Mononuclear cell (primary cell): Measurements from ENCODE around the gene KCNK10. TPM values are rescaled to one million over a fixed set of nuclear protein-coding genes. Genes with fewer than 3 reads are reported as not detected.

Experiments
- H3K27me3 ChIP-seq: 2 replicates; pipeline ENCODE4 v1.6.0; 2011; ENCODE audit warnings: low read length, control low read depth; ENCODE audit not compliant: insufficient read depth
- H3K4me1 ChIP-seq: 2 replicates; pipeline ENCODE4 v1.5.1; 2011; ENCODE audit warnings: mild to moderate bottlenecking, low read length, control low read depth; ENCODE audit not compliant: insufficient read depth
- H3K4me3 ChIP-seq: 2 replicates; pipeline ENCODE4 v1.5.1; 2011; ENCODE audit warnings: mild to moderate bottlenecking, low read length, moderate library complexity
- H3K9me3 ChIP-seq: 2 replicates; pipeline ENCODE4 v1.5.1; 2011; ENCODE audit warnings: low read depth, mild to moderate bottlenecking, control low read depth, low read length
- total RNA-seq: library from RNA; depleted of rRNA; stranded (reverse); fragments of >200 nt; gene quantifications from one replicate; pipeline ENCODE4 v1.2.3, GENCODE V29; 2012

KCNK10 gene
- total RNA-seq, 1 donor: 0.10 TPM

DNA sequence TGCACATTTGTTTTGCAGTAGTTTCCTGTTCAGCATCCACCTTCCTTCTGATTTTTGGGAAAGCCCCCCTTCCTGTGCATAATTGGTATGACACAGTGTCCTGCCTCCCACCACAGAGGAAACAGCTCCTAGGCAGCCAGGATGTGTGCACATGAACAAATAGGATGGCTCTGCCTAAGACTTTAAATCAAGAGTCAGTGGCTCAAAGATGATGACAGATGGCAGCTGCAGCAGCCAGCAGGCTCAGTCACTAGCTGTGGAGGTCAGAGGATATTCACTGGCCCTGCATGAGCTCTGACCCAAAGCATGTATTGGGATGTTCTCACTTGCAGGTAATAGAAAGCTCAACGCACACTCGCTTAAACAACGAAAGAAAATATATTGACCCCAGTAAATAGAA, 90.3 kb downstream of the KCNK10 start:
- Histone ChIP-seq H3K4me1 (no peaks in the 10 kb centered on the region), H3K27me3 (peaks cover 4% of the 10 kb centered on the region), H3K4me3 (no peak overlapping the region), H3K9me3 (no peaks in the 10 kb centered on the region)

DNA sequence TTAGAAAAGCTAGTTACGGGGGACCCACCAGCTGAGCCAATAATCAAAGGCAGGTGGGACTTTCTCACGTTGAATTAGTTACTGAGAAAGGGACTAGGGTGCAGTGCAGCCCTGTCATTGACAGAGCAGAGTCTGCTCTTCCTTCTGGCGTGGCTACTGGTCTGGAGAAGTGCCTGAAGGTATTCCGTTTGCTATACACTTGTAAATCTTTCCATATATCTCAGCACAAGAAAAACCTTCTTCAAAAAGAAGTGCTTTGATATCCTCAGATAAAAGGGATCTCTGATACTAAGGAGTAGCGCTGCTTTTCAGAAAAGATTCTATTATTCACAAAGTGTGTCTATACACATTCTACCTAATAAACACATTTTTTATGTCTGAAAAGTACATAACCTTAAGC, 91.5 kb downstream of the KCNK10 start:
- H3K9me3 ChIP-seq: no peaks in the 10 kb centered on the region
- no peaks in the 10 kb centered on the region for H3K4me1 ChIP-seq
- no peak overlapping the region for H3K4me3 ChIP-seq
- H3K27me3 ChIP-seq: peaks cover 4% of the 10 kb centered on the region

DNA sequence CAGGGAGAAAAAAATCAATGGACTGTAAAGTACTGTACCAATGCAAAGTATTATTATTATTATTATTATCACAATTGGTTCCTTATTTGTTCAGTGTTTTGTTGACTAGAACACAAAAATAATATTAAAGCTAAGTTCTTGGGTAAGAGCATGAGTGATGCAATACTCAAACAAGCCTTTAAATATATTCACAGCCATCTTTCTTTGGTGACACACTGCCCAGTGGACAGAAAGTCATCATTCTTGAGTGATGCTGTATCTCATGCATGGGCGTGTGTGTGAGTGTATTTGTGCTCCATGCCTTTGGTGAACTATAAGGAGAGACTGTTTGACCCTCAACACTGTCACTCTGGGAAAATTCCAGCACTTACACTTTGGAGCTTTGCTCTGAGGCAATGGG, 93.6 kb downstream of the KCNK10 start:
- Histone ChIP-seq H3K9me3 (no peaks in the 10 kb centered on the region), H3K4me1 (no peaks in the 10 kb centered on the region)

DNA sequence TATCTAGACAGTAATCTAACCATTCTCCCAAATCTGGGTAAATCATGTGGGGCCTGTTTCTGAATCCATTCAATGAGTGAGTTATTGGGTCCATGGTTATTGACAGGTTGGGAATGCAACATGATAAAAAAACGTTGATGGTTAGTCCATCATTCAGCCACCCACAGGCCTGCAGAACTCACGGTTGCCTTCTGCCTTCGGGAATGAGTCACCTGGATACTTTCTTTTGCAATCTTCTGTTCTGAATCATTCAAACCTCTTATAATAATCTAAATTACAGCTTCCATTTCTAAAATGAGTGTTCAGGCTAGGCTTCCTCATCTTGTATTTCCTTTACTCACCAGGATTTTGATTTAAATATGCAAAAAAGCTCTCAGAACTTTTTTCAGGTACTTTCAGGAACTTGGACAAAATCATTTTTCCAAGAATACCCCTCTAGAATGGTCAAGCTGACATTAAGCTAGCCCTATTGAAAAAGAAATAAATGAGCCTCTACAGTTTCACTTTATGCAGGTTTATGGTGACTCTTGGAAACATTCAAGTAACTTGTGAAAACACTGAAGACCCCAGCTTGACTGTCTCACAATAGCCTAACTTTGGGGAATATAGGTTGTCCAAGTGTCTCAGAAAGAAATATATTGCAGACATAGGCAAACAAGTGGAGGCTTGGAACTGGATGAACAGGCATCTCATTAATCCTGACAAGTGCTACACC, 94.4 kb downstream of the KCNK10 start:
- Histone ChIP-seq H3K4me1 (no peaks in the 10 kb centered on the region), H3K9me3 (peaks cover 5% of the 10 kb centered on the region), H3K27me3 (no peaks in the 10 kb centered on the region), H3K4me3 (no peak overlapping the region)

More for the DNA sequence above, 93.6 kb downstream of the KCNK10 start:
- Histone ChIP-seq H3K27me3 (peaks cover 1% of the 10 kb centered on the region), H3K4me3 (no peak overlapping the region)

DNA sequence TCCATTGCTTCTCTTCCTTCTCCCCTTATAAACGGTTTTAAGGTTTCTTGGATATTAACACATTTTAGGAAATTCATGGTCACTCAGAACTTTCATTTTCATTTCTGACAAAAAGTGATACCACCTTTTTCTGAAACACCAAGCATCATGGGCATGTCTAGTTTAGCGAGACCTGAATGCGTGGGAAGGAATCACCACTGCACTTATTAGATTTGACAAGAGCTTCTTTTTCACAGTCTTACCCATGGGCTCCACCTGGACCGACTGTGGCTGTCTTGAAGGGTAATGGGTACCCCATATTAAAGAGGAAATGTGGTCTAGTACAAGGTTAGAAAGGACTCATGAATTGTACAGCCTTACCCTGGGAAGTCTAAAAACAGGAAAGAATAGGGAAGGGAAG, 95.4 kb downstream of the KCNK10 start:
- H3K4me3 ChIP-seq: no peak overlapping the region

DNA sequence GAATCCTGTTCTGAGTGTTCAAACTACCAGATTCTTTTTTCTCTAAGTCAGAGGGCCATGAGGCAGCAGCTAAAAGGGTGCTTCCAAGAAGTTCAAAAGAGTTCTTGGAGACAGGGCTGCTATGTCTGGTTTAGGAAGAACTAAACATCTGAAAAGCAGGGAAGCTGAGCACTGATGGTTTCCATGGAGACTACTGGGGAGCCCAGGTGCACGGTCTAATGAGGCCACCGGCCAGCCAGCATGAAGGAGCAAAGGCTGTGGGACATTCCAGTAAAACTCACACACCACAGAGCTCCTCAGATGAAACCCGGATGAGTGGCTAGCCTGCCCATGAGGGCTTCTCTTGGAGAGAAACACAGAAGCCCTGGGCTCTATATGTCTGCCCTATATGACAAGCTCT, 97.3 kb downstream of the KCNK10 start:
- no peak overlapping the region for H3K4me3 ChIP-seq
- H3K4me1 ChIP-seq: no peaks in the 10 kb centered on the region
- no peaks in the 10 kb centered on the region for H3K27me3 ChIP-seq
- H3K9me3 ChIP-seq: peaks cover 19% of the 10 kb centered on the region

More for the DNA sequence above, 95.4 kb downstream of the KCNK10 start:
- peaks cover 15% of the 10 kb centered on the region for H3K9me3 ChIP-seq
- H3K27me3 ChIP-seq: no peaks in the 10 kb centered on the region
- no peaks in the 10 kb centered on the region for H3K4me1 ChIP-seq

DNA sequence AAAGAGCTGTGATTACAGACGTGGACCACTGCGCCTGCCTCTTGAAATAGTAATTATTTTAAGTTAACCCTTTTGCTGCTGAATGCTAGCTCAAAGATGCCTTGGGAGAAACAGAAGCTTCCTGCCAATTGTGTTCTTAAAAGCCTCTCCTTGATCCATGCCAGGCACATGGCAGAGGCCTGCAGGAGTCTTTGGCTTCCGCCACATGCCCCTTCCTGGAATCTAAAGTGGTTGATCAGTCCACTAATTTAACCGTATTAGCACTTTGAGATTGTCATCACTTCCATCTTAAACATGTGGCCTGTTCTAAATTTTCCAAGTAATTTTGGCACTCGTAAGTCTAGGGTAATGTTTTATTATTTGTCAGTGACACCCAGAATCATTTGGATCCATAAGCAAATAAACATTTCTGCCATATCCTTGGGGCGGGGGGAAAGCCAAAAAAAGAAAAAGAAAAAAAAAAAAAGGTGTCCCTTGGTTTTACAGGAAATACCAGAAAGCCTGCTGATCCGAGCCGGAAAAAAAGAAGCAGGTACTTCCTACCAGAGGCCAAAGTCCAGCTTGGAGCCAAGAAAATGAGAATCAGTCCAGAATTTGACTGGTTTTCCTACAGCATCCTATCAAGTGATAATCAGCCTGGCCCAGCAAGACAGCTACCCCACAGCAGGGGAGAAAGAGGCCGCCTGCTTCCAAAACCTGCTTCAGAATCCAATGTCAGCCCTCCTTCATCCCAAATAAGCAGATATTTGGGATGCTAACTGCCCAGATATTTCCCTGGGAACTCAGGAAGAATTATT, 104.8 kb downstream of the KCNK10 start:
- no peak overlapping the region for H3K4me3 ChIP-seq
- H3K4me1 ChIP-seq: no peaks in the 10 kb centered on the region
- peaks cover 10% of the 10 kb centered on the region for H3K9me3 ChIP-seq
- no peaks in the 10 kb centered on the region for H3K27me3 ChIP-seq

DNA sequence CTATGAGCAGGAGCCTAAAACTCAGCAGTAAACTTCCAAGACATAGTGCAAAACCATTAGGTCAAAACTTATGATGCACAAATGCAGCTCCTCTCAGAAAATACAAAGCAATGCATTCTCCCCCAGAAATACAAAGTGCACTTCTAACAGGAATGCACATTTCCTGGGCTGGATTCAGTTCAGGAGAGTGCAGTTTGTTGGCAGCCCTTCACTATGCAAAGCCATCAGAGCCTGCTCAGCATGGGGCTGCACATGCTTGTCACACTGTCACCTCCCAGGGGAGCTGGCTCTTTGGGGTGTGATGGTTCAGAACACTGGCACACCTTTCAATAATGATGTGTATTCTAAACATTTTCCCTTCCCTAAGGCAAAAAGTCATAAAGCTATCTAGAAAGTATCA, 110.4 kb downstream of the KCNK10 start:
- Histone ChIP-seq H3K4me1 (no peaks in the 10 kb centered on the region), H3K9me3 (no peaks in the 10 kb centered on the region), H3K4me3 (no peak overlapping the region), H3K27me3 (peaks cover 3% of the 10 kb centered on the region)

DNA sequence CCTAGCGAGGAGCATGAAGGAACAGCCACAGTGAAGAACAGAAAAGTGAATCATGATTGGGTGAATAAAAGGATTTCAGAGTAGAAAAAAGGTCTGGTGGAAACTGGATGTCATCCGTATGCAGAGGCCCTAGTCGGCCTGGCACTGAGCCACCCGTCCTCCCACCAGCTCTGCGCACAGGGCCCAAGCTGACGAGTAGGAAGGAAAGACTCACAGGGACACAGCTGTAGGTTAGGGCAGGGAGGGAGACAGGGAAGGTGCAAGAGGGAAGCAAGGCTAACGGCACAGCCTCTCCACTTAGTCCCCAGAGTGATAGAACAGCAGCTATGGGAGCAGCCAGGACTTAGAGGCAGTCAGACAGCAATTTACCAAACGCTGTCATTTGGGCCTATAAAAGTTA, 112.6 kb downstream of the KCNK10 start:
- H3K9me3 ChIP-seq: no peaks in the 10 kb centered on the region
- peaks cover 3% of the 10 kb centered on the region for H3K27me3 ChIP-seq
- H3K4me1 ChIP-seq: no peaks in the 10 kb centered on the region
- H3K4me3 ChIP-seq: no peak overlapping the region

DNA sequence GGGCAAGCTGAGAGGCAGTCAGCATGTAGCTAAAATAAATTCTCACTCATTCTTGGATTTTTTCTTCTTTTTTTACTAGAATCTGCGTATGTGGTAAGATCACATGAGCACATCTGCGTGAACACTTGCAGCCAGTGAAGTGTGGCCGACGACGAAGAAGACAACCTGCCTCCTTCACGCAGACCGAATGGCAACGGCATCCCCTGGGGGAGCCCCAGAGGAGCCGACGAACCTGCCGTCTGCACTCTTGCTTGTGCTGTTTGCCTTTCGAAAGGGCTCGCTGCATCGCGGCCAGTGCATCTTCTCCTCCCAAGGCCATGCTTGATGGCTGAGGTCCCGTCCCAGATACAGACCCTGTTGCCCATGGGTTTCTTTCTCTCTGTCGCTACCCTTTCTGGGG, 113.8 kb downstream of the KCNK10 start:
- Histone ChIP-seq H3K4me3 (no peak overlapping the region), H3K9me3 (no peaks in the 10 kb centered on the region), H3K4me1 (no peaks in the 10 kb centered on the region), H3K27me3 (peaks cover 3% of the 10 kb centered on the region)

DNA sequence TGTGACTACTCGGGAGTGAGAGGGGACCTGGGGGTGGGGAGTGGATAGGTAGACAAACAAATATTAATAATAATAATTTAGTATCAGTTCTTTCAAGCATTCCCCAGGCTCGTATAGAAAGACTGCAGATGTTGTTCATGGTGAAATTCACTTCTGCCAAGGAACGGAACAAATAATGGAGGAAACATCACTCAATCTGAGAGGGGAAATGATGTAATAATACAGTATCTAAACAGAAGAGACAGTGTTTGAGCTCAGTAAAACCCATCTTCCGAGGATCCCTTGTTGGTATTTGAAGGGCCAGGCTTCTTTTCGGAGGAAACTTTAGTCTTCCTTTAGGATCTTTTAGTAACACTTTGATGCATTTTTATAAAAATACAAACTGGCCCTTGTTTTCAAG, 114.2 kb downstream of the KCNK10 start:
- no peaks in the 10 kb centered on the region for H3K4me1 ChIP-seq
- H3K27me3 ChIP-seq: peaks cover 3% of the 10 kb centered on the region
- H3K9me3 ChIP-seq: no peaks in the 10 kb centered on the region
- H3K4me3 ChIP-seq: no peak overlapping the region

DNA sequence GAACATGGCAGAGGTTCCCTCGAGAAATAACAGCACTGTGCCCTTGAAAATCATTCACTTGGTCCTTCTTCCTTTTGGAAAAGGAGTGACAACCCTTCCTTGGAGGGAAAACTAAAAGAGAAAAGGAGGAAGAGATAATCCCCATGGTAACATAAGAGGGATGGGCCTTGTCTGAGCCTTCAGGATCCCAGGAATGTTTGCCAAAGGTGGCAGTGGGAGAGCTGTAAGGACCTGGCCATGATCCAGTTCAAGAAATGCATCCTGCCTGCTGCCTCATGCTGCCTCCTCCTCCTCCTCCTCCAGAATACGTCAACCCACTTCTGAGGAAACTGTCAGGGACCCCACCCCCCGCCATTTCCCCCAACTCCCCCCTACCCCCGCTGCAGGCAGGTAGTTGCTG, 118.8 kb downstream of the KCNK10 start:
- Histone ChIP-seq H3K27me3 (no peaks in the 10 kb centered on the region), H3K4me1 (no peaks in the 10 kb centered on the region), H3K4me3 (no peak overlapping the region), H3K9me3 (no peaks in the 10 kb centered on the region)

DNA sequence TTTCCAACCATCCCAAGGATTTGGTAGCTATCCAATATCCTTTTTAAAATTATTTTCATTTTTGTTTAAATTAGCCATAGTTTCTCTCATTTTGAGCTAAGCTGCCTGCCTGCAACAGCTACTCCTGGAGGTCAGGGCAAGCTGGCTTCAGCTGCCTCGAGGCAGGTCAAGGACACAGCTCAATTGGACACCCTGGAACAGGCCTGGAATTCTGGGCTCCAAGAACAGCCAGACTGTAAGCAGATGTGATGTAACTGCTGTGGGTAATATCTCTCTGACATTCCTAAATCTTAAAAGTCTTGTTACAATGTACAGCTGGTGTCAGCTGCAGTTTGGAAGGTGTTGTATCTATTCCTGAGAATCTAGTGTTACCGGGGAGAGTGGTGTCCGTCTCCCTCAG, 119.8 kb downstream of the KCNK10 start:
- H3K27me3 ChIP-seq: peaks cover 2% of the 10 kb centered on the region
- H3K4me1 ChIP-seq: no peaks in the 10 kb centered on the region
- no peak overlapping the region for H3K4me3 ChIP-seq
- H3K9me3 ChIP-seq: no peaks in the 10 kb centered on the region

DNA sequence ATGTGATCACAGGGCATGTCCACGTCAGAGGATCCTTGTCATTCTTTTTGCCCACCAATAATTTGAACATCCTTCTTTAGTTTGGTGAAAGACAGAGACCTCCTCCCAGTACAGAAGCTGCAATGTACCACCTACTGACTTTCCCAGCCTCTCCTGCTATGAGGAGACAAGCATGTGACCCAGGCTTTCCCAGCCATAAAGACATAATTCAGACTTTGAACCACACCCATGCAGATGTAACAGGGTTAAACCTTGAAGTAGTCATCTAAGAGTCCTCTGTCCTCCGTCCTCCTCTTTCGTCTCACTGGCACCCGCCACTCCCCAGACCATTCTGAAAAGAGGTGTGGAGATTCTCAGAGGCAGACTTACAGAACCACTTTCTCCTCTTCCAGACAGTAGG, 120.8 kb downstream of the KCNK10 start:
- H3K27me3 ChIP-seq: peaks cover 6% of the 10 kb centered on the region
- no peak overlapping the region for H3K4me3 ChIP-seq
- no peaks in the 10 kb centered on the region for H3K4me1 ChIP-seq
- H3K9me3 ChIP-seq: no peaks in the 10 kb centered on the region

DNA sequence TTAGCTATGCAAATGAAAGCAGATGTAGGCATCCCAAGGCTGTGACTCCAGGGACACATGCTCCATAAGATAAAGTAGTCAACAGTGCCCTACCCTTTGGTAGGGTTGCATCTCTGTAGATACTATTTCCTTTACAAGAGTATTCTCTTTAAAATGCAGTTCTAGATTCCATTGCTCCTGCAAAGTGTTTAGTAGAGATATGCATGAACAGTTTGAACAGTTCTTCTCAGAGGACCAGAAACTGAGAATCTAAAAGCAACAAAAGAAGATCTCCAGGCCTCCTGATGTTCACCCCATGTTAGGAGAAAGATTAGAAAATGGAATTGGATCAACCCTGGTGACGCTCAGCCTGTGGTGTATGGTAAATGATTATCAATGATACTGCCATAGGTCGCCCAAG, 121.2 kb downstream of the KCNK10 start:
- Histone ChIP-seq H3K27me3 (peaks cover 6% of the 10 kb centered on the region), H3K4me3 (no peak overlapping the region), H3K9me3 (no peaks in the 10 kb centered on the region), H3K4me1 (no peaks in the 10 kb centered on the region)

DNA sequence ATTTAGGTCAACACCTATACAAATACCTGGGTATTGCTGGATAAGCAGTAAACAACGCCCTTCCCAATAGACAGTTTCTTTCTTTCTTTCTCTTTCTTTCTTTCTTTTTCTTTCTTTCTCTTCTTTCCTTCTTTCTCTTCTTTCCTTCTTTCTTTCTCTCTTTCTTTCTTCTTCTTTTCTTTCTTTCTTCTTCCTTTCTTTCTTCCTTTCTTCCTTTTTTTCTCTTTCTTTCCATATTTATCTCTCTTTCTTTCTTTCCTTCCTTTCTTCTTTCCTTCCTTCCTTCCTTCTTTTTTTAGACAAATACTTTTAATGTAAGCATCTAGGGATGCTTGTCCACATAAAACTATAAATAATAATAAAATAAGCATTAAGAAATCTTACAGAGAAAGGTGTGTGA, 123.2 kb downstream of the KCNK10 start:
- no peak overlapping the region for H3K4me3 ChIP-seq
- H3K4me1 ChIP-seq: no peaks in the 10 kb centered on the region
- H3K9me3 ChIP-seq: no peaks in the 10 kb centered on the region
- peaks cover 16% of the 10 kb centered on the region for H3K27me3 ChIP-seq
